Muscle layer of colon (tissue), 2 donors: ENCODE measurements around the gene VPS13A.
"Not testable (repeated sequence)": the region's sequence is repeated elsewhere in the genome, so short reads cannot be mapped to it uniquely, and the experiment has no call there.

ENCODE experiments used
- H3K27ac ChIP-seq: one replicate; pipeline ENCODE4 v1.7.0; 2013; ENCODE audit warnings: low read depth, mild to moderate bottlenecking, low read length, moderate library complexity
- H3K27me3 ChIP-seq, 2 donors: one replicate each; pipeline ENCODE4 v1.7.0; 2013; ENCODE audit warnings: low read length in 2 of 2, mild to moderate bottlenecking in 2 of 2; ENCODE audit not compliant: insufficient read depth in 2 of 2, control insufficient read depth in 1 of 2
- H3K36me3 ChIP-seq: one replicate; pipeline ENCODE4 v1.7.0; 2013; ENCODE audit warnings: mild to moderate bottlenecking, low read length; ENCODE audit not compliant: insufficient read depth
- H3K4me1 ChIP-seq: one replicate; pipeline ENCODE4 v1.7.0; 2013; ENCODE audit warnings: mild to moderate bottlenecking, low read length; ENCODE audit not compliant: insufficient read depth
- H3K4me3 ChIP-seq, 2 donors: one replicate each; pipeline ENCODE4 v1.7.0; 2013; ENCODE audit warnings: low read length in 2 of 2, low read depth in 1 of 2, mild to moderate bottlenecking in 1 of 2, moderate library complexity in 1 of 2
- H3K9ac ChIP-seq: one replicate; pipeline ENCODE4 v1.7.0; 2013; ENCODE audit warnings: low read length
- H3K9me3 ChIP-seq: one replicate; pipeline ENCODE4 v1.7.0; 2013; ENCODE audit warnings: mild to moderate bottlenecking, low read length
- donor health status: abdominal sarcoma.
- donor health status: Adenocarcinoma of cecum.

VPS13A gene

GRCh38 chr9:77427256-77427927, 250.1 kb downstream of the VPS13A start:
- Histone ChIP-seq H3K4me1 (no peaks in the 10 kb centered on the region), H3K36me3 (no peaks in the 10 kb centered on the region), H3K27me3 (no peaks in the 10 kb centered on the region), H3K9ac (no peak overlapping the region), H3K27ac (no peak overlapping the region), H3K9me3 (no peaks in the 10 kb centered on the region), H3K4me3 (no peak overlapping the region)

- Histone ChIP-seq H3K36me3 (no peaks in the 10 kb centered on the region), H3K9me3 (no peaks in the 10 kb centered on the region), H3K27me3 (no peaks in the 10 kb centered on the region), H3K27ac (no peak overlapping the region), H3K9ac (no peak overlapping the region), H3K4me1 (no peaks in the 10 kb centered on the region), H3K4me3 (no peak overlapping the region)
Measured at GRCh38 chr9:77429928-77430327, 252.6 kb downstream of the VPS13A start.

DNA sequence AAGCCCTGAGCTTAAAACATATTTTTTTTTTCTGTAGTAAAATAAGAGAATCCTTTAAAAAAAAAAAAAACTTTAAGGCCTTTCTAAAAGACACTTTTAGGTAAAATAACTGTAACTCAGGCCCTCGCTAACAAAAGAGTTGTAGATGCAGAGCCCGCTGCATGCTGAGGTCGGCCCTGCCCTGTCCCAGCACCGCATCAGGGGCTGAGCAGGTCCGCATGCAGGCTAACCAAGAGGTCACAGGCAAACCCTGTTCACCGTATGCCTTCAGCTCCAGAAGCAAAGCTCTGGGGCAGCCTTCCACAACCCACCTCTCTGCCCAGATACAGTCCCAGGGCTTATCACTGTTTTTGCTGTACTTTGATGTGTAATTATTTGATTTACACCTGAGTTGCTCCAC, 254.7 kb downstream of the VPS13A start:
- H3K9me3 ChIP-seq = no peaks in the 10 kb centered on the region
- H3K9ac ChIP-seq = no peak overlapping the region
- H3K36me3 ChIP-seq = no peaks in the 10 kb centered on the region
- no peaks in the 10 kb centered on the region for H3K4me1 ChIP-seq
- H3K4me3 ChIP-seq = no peak overlapping the region
- H3K27me3 ChIP-seq = no peaks in the 10 kb centered on the region
- no peak overlapping the region for H3K27ac ChIP-seq

DNA sequence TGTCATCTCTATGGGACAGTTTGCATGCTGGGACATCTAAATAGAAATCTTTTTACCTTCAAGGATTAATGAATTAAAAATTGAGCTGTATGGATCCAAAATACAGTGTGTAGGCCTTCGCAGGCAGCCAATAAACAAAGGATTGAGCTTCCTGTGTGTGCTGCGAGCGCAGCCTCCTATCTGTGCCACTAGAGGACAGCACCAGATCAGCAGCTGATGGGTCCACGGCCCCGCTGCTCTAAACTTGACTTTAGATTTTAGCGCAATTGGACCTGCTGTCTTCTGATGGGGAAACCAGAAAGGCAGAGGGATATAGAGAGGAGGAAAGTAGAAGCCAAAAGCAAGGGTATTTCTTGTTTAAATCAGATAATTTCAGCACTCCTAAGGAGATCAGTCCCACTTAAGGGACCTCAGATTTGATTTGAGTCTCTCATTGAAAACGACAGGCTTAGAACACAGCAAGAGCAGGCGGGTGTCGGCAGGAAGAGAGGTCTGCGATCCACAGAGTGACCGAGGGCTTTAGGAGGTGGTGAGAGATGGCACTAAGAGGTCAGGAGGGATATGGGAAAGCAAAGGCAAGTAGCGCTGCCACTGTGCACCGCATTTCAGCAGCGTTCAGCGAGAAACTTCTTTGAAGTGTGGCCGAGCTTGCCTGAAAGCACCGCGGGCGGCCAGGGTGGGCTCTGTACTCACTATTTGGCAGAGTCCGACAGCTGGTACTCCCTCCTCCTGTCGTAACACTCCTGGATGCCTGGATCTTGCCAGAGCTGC, 256.5 kb downstream of the VPS13A start:
- Histone ChIP-seq H3K9me3 (no peaks in the 10 kb centered on the region), H3K4me1 (no peaks in the 10 kb centered on the region), H3K4me3 (no peak overlapping the region), H3K27ac (no peak overlapping the region), H3K9ac (no peak overlapping the region), H3K36me3 (no peaks in the 10 kb centered on the region), H3K27me3 (no peaks in the 10 kb centered on the region)

DNA sequence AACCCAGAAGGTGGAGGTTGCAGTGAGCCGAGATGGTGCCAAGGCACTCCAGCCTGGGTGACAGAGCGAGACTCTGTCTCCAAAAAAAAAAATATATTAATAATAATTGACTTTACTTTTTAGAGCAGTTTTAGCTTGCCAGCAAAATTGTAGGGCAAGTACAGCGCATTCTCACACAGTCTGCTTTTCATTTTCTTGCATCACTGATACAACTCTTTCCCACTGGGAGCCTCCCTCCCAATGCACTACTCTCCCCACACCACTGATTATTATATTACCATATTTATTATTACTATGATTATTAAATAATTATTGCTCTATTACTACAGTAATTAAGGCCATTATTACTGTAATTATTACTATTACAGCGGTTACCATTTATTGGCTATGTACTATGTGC, 257.9 kb downstream of the VPS13A start:
- Histone ChIP-seq H3K27ac (no peak overlapping the region), H3K36me3 (no peaks in the 10 kb centered on the region), H3K4me3 (no peak overlapping the region), H3K9me3 (no peaks in the 10 kb centered on the region), H3K27me3 (no peaks in the 10 kb centered on the region), H3K4me1 (no peaks in the 10 kb centered on the region), H3K9ac (no peak overlapping the region)

- no peaks in the 10 kb centered on the region for H3K36me3 ChIP-seq
- no peaks in the 10 kb centered on the region for H3K27me3 ChIP-seq
- no peaks in the 10 kb centered on the region for H3K9me3 ChIP-seq
- H3K9ac ChIP-seq = no peak overlapping the region
- H3K27ac ChIP-seq = no peak overlapping the region
- H3K4me3 ChIP-seq = no peak overlapping the region
- H3K4me1 ChIP-seq = no peaks in the 10 kb centered on the region
Measured at GRCh38 chr9:77435688-77436087, 258.4 kb downstream of the VPS13A start.

DNA sequence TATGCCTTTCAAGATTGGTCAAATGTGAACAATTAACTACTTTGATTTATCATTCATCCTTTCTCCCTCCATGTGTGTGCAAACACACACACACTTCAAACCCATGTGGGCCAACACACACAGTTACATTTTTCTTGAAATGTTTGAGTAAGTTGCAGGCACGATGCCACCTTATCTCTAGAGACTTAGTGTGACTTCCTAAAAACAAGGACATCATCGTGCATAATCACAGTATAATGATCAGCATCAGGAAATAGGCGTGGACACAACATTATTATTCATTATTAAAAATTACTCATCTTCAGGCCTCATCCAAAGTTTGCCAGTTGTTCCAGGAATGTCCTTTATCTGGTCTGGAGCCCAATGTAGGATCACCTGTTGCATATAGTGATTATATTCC, 261.3 kb downstream of the VPS13A start:
- H3K36me3 ChIP-seq = no peaks in the 10 kb centered on the region
- H3K27me3 ChIP-seq = no peaks in the 10 kb centered on the region
- H3K9me3 ChIP-seq = no peaks in the 10 kb centered on the region
- no peaks in the 10 kb centered on the region for H3K4me1 ChIP-seq
- H3K4me3 ChIP-seq = no peak overlapping the region
- H3K27ac ChIP-seq = no peak overlapping the region
- no peak overlapping the region for H3K9ac ChIP-seq

DNA sequence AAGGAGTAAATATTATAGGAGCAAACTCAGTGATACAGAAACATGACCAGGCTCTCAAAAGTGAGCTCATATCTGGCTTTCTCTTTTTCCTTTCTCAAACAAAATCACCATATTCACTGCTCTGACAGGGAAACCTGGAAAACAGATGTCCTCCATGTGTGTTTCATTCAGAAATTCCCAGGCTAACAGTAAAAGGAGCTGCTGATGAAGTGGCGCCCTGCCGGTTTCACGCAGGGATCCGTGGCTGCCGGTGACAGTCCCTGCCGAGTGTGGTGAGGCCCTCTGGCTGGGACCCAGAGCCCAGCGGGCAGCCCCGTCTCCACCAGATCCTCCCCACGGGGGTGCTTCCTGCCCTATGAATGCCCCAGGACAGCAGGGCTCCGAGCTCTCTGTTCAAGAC, 262.7 kb downstream of the VPS13A start:
- Histone ChIP-seq H3K36me3 (no peaks in the 10 kb centered on the region), H3K9ac (no peak overlapping the region), H3K9me3 (no peaks in the 10 kb centered on the region), H3K4me3 (no peak overlapping the region), H3K4me1 (no peaks in the 10 kb centered on the region), H3K27ac (no peak overlapping the region), H3K27me3 (no peaks in the 10 kb centered on the region)

GRCh38 chr9:77441124-77441523, 263.8 kb downstream of the VPS13A start:
- not testable (repeated sequence) for H3K27ac ChIP-seq, H3K4me1 ChIP-seq, H3K36me3 ChIP-seq, H3K9me3 ChIP-seq, H3K4me3 ChIP-seq, H3K27me3 ChIP-seq, H3K9ac ChIP-seq

DNA sequence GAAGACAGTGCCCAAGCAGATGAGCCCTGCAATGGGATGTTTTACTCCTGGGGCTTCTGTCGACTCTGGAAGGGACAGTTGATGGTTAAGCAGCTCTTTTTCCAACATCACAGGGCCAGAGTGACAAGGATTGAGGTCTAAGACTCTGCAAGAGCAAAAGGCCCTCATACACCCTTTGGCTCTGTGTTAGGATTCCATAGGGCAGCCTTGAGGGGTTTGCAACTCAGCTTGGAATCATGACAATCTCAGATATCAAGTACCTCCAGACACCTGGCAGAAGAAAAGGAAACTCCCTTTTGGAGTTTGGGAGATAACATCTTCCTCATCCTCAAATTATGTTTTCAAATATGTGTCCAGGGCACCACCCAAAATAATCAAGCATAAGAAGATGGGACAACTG, 265.1 kb downstream of the VPS13A start:
- H3K27me3 ChIP-seq = no peaks in the 10 kb centered on the region
- H3K4me3 ChIP-seq = no peak overlapping the region
- H3K36me3 ChIP-seq = no peaks in the 10 kb centered on the region
- H3K9ac ChIP-seq = no peak overlapping the region
- no peak overlapping the region for H3K27ac ChIP-seq
- H3K9me3 ChIP-seq = no peaks in the 10 kb centered on the region
- H3K4me1 ChIP-seq = no peaks in the 10 kb centered on the region

DNA sequence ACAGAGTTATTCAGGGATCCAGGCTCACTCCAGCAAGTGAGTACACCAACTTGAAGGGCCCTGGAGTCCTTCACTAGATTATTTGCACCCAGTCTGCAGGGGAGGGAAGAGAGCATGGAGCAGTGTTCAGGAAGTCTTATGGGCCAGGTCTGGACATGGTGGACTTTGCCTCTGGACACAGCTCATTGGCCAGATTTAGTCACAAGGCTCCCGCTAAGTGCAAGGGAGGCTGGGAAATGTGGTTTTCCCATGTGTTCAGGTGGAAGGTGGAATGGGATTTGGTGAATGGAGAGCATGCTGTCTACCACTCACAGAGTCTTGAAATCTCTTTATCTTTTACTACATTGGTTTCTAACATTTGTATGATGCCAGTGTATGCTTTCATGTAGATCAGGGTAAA, 270.3 kb downstream of the VPS13A start:
- no peaks in the 10 kb centered on the region for H3K27me3 ChIP-seq

More for the DNA sequence above, 270.3 kb downstream of the VPS13A start:
- Histone ChIP-seq H3K9me3 (no peaks in the 10 kb centered on the region), H3K27ac (no peak overlapping the region), H3K4me1 (no peaks in the 10 kb centered on the region), H3K9ac (no peak overlapping the region), H3K4me3 (no peak overlapping the region), H3K36me3 (no peaks in the 10 kb centered on the region)
